ENCODE measurements around the gene MGAT4B.

The MGAT4B gene

GRCh38 chr5:179802207-179802883, 4.3 kb downstream of the MGAT4B start:
- TF ChIP-seq PATZ1 (CRISPR knock-in tag; IDR thresholded peaks at IDR 0.05; ENCODE audit: borderline replicate concordance): no peak
- TF ChIP-seq ZC3H10 (CRISPR knock-in tag; IDR thresholded peaks at IDR 0.05): no peak
- no peak for TF ChIP-seq ZNF8 (CRISPR knock-in tag; IDR thresholded peaks at IDR 0.05)
- TF ChIP-seq BACH2 (CRISPR knock-in tag; IDR thresholded peaks at IDR 0.05; ENCODE audit: borderline replicate concordance): no peak
- TF ChIP-seq ZFP30 (CRISPR knock-in tag; IDR thresholded peaks at IDR 0.05): no peak
- TF ChIP-seq TSHZ2 (CRISPR knock-in tag; IDR thresholded peaks at IDR 0.05): no peak
- TF ChIP-seq ISL1 (CRISPR knock-in tag; IDR thresholded peaks at IDR 0.05): no peak
- TF ChIP-seq TCF4 (CRISPR knock-in tag; IDR thresholded peaks at IDR 0.05; ENCODE audit: borderline replicate concordance): no peak
- TF ChIP-seq TOX (CRISPR knock-in tag; IDR thresholded peaks at IDR 0.05; ENCODE audit: borderline replicate concordance): no peak
- TF ChIP-seq CSDC2 (CRISPR knock-in tag; IDR thresholded peaks at IDR 0.05): no peak
- no peak for TF ChIP-seq CSRNP3 (CRISPR knock-in tag; IDR thresholded peaks at IDR 0.05)
- no peak for TF ChIP-seq CREB5 (CRISPR knock-in tag; IDR thresholded peaks at IDR 0.05; ENCODE audit: low read depth)
- TF ChIP-seq ZNF565 (CRISPR knock-in tag; conservative IDR thresholded peaks at IDR 0.05; ENCODE audit: low read depth): no peak
- TF ChIP-seq RARB (CRISPR knock-in tag; IDR thresholded peaks at IDR 0.05): no peak

DNA sequence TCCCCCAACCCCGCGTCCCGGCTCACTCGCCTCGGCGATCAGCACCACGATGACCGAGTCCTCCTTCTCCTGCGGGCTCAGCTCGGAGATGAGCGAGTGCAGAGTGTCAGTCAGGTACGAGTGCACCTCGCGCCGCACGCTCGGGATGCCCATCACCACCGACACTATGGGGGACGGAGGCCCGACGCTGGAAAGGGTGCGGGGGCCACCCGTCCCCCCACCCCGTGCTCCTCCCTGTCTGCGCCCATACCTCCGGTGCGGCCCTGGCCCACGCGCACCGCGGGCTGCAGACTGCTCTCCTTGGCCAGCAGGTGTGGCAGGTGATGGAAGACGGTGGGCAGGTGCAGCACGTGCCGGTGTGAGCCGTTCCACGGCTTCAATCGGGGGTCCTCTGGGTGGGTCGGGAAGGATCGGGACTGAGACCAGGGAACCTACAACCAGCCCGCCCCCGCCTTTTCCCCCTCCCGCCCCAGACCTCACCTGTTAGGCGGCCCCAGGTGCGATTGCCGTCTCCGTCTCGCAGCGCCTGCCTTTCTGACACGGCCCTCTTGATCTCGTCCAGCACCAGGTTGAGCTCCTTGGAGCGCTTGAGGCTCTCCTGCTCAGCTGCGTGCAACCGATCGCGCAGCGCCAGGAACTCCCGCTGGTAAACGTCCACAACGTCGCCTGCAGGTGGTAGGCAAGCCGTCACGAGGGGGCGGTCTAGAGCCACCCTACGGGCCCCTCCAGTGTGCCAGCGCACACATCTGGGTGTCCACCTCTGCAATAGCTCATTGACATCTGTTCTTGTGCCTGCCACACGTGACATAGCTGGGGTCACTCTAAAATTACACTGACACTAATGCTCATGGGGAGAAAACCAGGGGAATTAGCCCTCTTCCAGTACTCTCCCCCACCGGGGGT, 5.1 kb downstream of the MGAT4B start:
- TF ChIP-seq CSRNP3 (CRISPR knock-in tag; IDR thresholded peaks at IDR 0.05) (no peak), OSR1 (CRISPR knock-in tag; IDR thresholded peaks at IDR 0.05) (no peak), ESRRG (CRISPR knock-in tag; IDR thresholded peaks at IDR 0.05) (no peak), ZFP3 (CRISPR knock-in tag; IDR thresholded peaks at IDR 0.05) (no peak), ZC3H10 (CRISPR knock-in tag; IDR thresholded peaks at IDR 0.05) (no peak), POU6F1 (CRISPR knock-in tag; IDR thresholded peaks at IDR 0.05; ENCODE audit: borderline replicate concordance, low read depth) (no peak), CREB5 (CRISPR knock-in tag; IDR thresholded peaks at IDR 0.05; ENCODE audit: low read depth) (no peak)
- no peak for ATAC-seq

More at GRCh38 chr5:179802207-179802883, 4.3 kb downstream of the MGAT4B start:
- ATAC-seq: no peak

Data from SK-N-SH treated with all-trans-retinoic acid at 6 μM for 48 hours (cell line).